ENCODE data around the gene LRG1.

LRG1 gene

GRCh38 chr19:4499318-4499717 lies 40.5 kb downstream of the LRG1 start:
- 90 to 98% methylated on average over 19 to 23 of the region's 23 CpGs for WGBS, 2 experiments (ENCODE audit: insufficient coverage in 2 of 2)
- Histone ChIP-seq H3K4me3 (ENCODE audit: extremely low read depth, insufficient read depth, low read length, poor library complexity, severe bottlenecking) (no peak overlapping the region), H3K9me3 (ENCODE audit: control insufficient read depth, low read length) (no peaks in the 10 kb centered on the region), H3K36me3 (ENCODE audit: control insufficient read depth, insufficient read depth, low read length) (peaks cover 63% of the 10 kb centered on the region), H3K27ac (ENCODE audit: low read depth, low read length, severe bottlenecking) (no peak overlapping the region), H3K4me1 (ENCODE audit: control insufficient read depth, insufficient read depth, low read length, poor library complexity, severe bottlenecking) (no peaks in the 10 kb centered on the region)

GRCh38 chr19:4498694-4499093 lies 41.1 kb downstream of the LRG1 start:
- no peaks in the 10 kb centered on the region for H3K4me1 ChIP-seq (ENCODE audit: control insufficient read depth, insufficient read depth, low read length, poor library complexity, severe bottlenecking)
- H3K27ac ChIP-seq (ENCODE audit: low read depth, low read length, severe bottlenecking), result no peak overlapping the region
- 86 to 88% methylated on average over 8 to 11 of the region's 12 CpGs for WGBS, 2 experiments (ENCODE audit: insufficient coverage in 2 of 2)
- peaks cover 70% of the 10 kb centered on the region for H3K36me3 ChIP-seq (ENCODE audit: control insufficient read depth, insufficient read depth, low read length)
- no peaks in the 10 kb centered on the region for H3K9me3 ChIP-seq (ENCODE audit: control insufficient read depth, low read length)
- H3K4me3 ChIP-seq (ENCODE audit: extremely low read depth, insufficient read depth, low read length, poor library complexity, severe bottlenecking), result no peak overlapping the region

- no peaks in the 10 kb centered on the region for H3K4me1 ChIP-seq (ENCODE audit: control insufficient read depth, insufficient read depth, low read length, poor library complexity, severe bottlenecking)
- peaks cover 75% of the 10 kb centered on the region for H3K36me3 ChIP-seq (ENCODE audit: control insufficient read depth, insufficient read depth, low read length)
- no peak overlapping the region for H3K4me3 ChIP-seq (ENCODE audit: extremely low read depth, insufficient read depth, low read length, poor library complexity, severe bottlenecking)
- no peak overlapping the region for H3K27ac ChIP-seq (ENCODE audit: low read depth, low read length, severe bottlenecking)
- no peaks in the 10 kb centered on the region for H3K9me3 ChIP-seq (ENCODE audit: control insufficient read depth, low read length)
- WGBS, 2 experiments (ENCODE audit: insufficient coverage in 2 of 2), result 96 to 97% methylated on average over 21 to 25 of the region's 25 CpGs
Measured at GRCh38 chr19:4497770-4498389, 42.0 kb downstream of the LRG1 start.

GRCh38 chr19:4496304-4496703 lies 43.5 kb downstream of the LRG1 start:
- Histone ChIP-seq H3K4me3 (ENCODE audit: extremely low read depth, insufficient read depth, low read length, poor library complexity, severe bottlenecking) (no peak overlapping the region), H3K27ac (ENCODE audit: low read depth, low read length, severe bottlenecking) (no peak overlapping the region), H3K9me3 (ENCODE audit: control insufficient read depth, low read length) (no peaks in the 10 kb centered on the region), H3K36me3 (ENCODE audit: control insufficient read depth, insufficient read depth, low read length) (peaks cover 79% of the 10 kb centered on the region), H3K4me1 (ENCODE audit: control insufficient read depth, insufficient read depth, low read length, poor library complexity, severe bottlenecking) (no peaks in the 10 kb centered on the region)
- 91 to 93% methylated on average over 9 to 13 of the region's 18 CpGs for WGBS, 2 experiments (ENCODE audit: insufficient coverage in 2 of 2)

- Histone ChIP-seq H3K27ac (ENCODE audit: low read depth, low read length, severe bottlenecking) (no peak overlapping the region), H3K4me3 (ENCODE audit: extremely low read depth, insufficient read depth, low read length, poor library complexity, severe bottlenecking) (no peak overlapping the region), H3K9me3 (ENCODE audit: control insufficient read depth, low read length) (no peaks in the 10 kb centered on the region), H3K36me3 (ENCODE audit: control insufficient read depth, insufficient read depth, low read length) (peaks cover 77% of the 10 kb centered on the region), H3K4me1 (ENCODE audit: control insufficient read depth, insufficient read depth, low read length, poor library complexity, severe bottlenecking) (no peaks in the 10 kb centered on the region)
- WGBS, 2 experiments (ENCODE audit: insufficient coverage in 2 of 2), result 93 to 98% methylated on average over 9 to 12 of the region's 12 CpGs
Measured at GRCh38 chr19:4495471-4495870, 44.4 kb downstream of the LRG1 start.

GRCh38 chr19:4494691-4495064 lies 45.2 kb downstream of the LRG1 start:
- Histone ChIP-seq H3K9me3 (ENCODE audit: control insufficient read depth, low read length) (no peaks in the 10 kb centered on the region), H3K27ac (ENCODE audit: low read depth, low read length, severe bottlenecking) (no peak overlapping the region), H3K36me3 (ENCODE audit: control insufficient read depth, insufficient read depth, low read length) (peaks cover 79% of the 10 kb centered on the region), H3K4me1 (ENCODE audit: control insufficient read depth, insufficient read depth, low read length, poor library complexity, severe bottlenecking) (no peaks in the 10 kb centered on the region), H3K4me3 (ENCODE audit: extremely low read depth, insufficient read depth, low read length, poor library complexity, severe bottlenecking) (no peak overlapping the region)
- 96 to 97% methylated on average over 7 to 8 of the region's 8 CpGs for WGBS, 2 experiments (ENCODE audit: insufficient coverage in 2 of 2)

- H3K9me3 ChIP-seq (ENCODE audit: control insufficient read depth, low read length), result no peaks in the 10 kb centered on the region
- H3K4me1 ChIP-seq (ENCODE audit: control insufficient read depth, insufficient read depth, low read length, poor library complexity, severe bottlenecking), result no peaks in the 10 kb centered on the region
- WGBS, 2 experiments (ENCODE audit: insufficient coverage in 2 of 2), result 97 to 98% methylated on average over 37 to 60 of the region's 61 CpGs
- no peak overlapping the region for H3K4me3 ChIP-seq (ENCODE audit: extremely low read depth, insufficient read depth, low read length, poor library complexity, severe bottlenecking)
- peaks cover 84% of the 10 kb centered on the region for H3K36me3 ChIP-seq (ENCODE audit: control insufficient read depth, insufficient read depth, low read length)
- no peak overlapping the region for H3K27ac ChIP-seq (ENCODE audit: low read depth, low read length, severe bottlenecking)
Measured at GRCh38 chr19:4493929-4494690, 45.7 kb downstream of the LRG1 start.

GRCh38 chr19:4493104-4493928 lies 46.5 kb downstream of the LRG1 start:
- no peak overlapping the region for H3K4me3 ChIP-seq (ENCODE audit: extremely low read depth, insufficient read depth, low read length, poor library complexity, severe bottlenecking)
- whole genome bisulfite sequencing, 2 experiments (ENCODE audit: insufficient coverage in 2 of 2), result 94 to 95% methylated on average over 31 to 37 of the region's 41 CpGs
- H3K4me1 ChIP-seq (ENCODE audit: control insufficient read depth, insufficient read depth, low read length, poor library complexity, severe bottlenecking), result no peaks in the 10 kb centered on the region
- H3K27ac ChIP-seq (ENCODE audit: low read depth, low read length, severe bottlenecking), result no peak overlapping the region
- H3K36me3 ChIP-seq (ENCODE audit: control insufficient read depth, insufficient read depth, low read length), result peaks cover 83% of the 10 kb centered on the region
- H3K9me3 ChIP-seq (ENCODE audit: control insufficient read depth, low read length), result no peaks in the 10 kb centered on the region

GRCh38 chr19:4492337-4493103 lies 47.3 kb downstream of the LRG1 start:
- Histone ChIP-seq H3K9me3 (ENCODE audit: control insufficient read depth, low read length) (no peaks in the 10 kb centered on the region), H3K4me1 (ENCODE audit: control insufficient read depth, insufficient read depth, low read length, poor library complexity, severe bottlenecking) (no peaks in the 10 kb centered on the region), H3K27ac (ENCODE audit: low read depth, low read length, severe bottlenecking) (no peak overlapping the region), H3K4me3 (ENCODE audit: extremely low read depth, insufficient read depth, low read length, poor library complexity, severe bottlenecking) (no peak overlapping the region), H3K36me3 (ENCODE audit: control insufficient read depth, insufficient read depth, low read length) (peaks cover 76% of the 10 kb centered on the region)
- 79 to 87% methylated on average over 2 to 3 of the region's 3 CpGs for WGBS, 2 experiments (ENCODE audit: insufficient coverage in 2 of 2)

- Histone ChIP-seq H3K4me3 (ENCODE audit: extremely low read depth, insufficient read depth, low read length, poor library complexity, severe bottlenecking) (no peak overlapping the region), H3K27ac (ENCODE audit: low read depth, low read length, severe bottlenecking) (no peak overlapping the region), H3K4me1 (ENCODE audit: control insufficient read depth, insufficient read depth, low read length, poor library complexity, severe bottlenecking) (no peaks in the 10 kb centered on the region), H3K36me3 (ENCODE audit: control insufficient read depth, insufficient read depth, low read length) (peaks cover 81% of the 10 kb centered on the region), H3K9me3 (ENCODE audit: control insufficient read depth, low read length) (no peaks in the 10 kb centered on the region)
- 96 to 98% methylated on average over 21 of the region's 21 CpGs for WGBS, 2 experiments (ENCODE audit: insufficient coverage in 2 of 2)
Measured at GRCh38 chr19:4491446-4491845, 48.4 kb downstream of the LRG1 start.
